GM13977 (cell line): ENCODE measurements around the gene IGF2BP1.

Experiments
- DNase-seq: peaks from one replicate; pipeline ENCODE4 v3.0.0; 2012; ENCODE audit warnings: low spot score
- in situ Hi-C: fragments of 300-500 bp; cut with MboI; formaldehyde crosslinking; loops from one replicate; pipeline ENCODE4 v1.12.0; 2022; ENCODE audit warnings: low sequenced_read_pairs, low pct_unique_long_range_greater_than_20kb, mixed read lengths, inconsistent platforms; ENCODE audit not compliant: unreplicated experiment
- TF ChIP-seq, protein P1 (sequence below): IDR thresholded peaks from 2 replicates; pipeline ENCODE4 v1.5.1; 2012; ENCODE audit warnings: mild to moderate bottlenecking, control low read depth; ENCODE audit not compliant: insufficient read depth; ENCODE audit errors: extremely low read depth, missing control alignments

The IGF2BP1 gene

DNA sequence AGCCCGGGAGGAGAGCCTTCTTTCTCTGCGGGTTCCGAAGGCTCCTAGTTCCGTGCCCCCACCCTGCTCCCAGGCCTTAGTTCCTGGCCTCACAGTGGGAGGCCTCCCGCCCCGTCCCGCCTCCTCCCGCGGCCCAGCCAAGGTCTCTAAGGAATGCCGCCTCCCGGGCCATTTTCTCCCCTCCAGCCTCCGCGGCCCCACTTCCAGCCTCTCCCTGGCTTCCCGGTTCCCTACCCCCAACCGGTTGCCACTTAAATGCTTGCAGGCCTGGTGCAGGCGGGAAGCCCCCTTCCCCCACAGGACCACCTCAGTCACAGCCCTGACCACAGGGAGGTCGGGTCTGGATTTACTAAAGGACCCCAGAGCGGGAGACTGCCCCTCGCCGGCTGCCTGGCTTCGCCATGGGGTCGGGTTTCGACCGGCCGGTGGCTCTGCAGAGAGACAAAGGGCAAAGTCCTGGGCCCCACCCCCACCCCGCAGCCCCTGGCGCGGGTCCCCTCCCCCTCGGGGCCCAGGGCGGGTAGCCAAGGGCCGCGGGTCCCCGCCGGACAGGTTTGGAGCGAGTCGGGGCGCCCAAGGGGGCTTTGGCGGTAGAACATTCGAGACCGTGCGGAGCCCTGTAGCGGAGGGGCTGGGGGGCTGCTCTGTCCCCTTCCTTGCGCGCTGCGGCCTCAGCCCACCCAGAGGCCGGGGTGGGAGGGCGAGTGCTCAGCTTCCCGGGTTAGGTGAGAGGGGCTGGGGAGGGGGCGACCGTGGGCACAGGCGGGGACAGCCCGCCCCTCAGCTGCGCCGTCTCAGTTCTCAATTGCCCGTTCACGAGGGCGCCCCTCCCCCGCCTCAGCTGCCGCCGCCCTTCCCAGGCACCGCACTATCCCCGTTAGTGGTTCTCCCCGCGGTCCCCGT lies 16.4 kb downstream of the IGF2BP1 start:
- no peak for DNase-seq
- in situ Hi-C loops = no loop called here
- TF ChIP-seq, protein P1, sequence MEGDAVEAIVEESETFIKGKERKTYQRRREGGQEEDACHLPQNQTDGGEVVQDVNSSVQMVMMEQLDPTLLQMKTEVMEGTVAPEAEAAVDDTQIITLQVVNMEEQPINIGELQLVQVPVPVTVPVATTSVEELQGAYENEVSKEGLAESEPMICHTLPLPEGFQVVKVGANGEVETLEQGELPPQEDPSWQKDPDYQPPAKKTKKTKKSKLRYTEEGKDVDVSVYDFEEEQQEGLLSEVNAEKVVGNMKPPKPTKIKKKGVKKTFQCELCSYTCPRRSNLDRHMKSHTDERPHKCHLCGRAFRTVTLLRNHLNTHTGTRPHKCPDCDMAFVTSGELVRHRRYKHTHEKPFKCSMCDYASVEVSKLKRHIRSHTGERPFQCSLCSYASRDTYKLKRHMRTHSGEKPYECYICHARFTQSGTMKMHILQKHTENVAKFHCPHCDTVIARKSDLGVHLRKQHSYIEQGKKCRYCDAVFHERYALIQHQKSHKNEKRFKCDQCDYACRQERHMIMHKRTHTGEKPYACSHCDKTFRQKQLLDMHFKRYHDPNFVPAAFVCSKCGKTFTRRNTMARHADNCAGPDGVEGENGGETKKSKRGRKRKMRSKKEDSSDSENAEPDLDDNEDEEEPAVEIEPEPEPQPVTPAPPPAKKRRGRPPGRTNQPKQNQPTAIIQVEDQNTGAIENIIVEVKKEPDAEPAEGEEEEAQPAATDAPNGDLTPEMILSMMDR = no peak

DNA sequence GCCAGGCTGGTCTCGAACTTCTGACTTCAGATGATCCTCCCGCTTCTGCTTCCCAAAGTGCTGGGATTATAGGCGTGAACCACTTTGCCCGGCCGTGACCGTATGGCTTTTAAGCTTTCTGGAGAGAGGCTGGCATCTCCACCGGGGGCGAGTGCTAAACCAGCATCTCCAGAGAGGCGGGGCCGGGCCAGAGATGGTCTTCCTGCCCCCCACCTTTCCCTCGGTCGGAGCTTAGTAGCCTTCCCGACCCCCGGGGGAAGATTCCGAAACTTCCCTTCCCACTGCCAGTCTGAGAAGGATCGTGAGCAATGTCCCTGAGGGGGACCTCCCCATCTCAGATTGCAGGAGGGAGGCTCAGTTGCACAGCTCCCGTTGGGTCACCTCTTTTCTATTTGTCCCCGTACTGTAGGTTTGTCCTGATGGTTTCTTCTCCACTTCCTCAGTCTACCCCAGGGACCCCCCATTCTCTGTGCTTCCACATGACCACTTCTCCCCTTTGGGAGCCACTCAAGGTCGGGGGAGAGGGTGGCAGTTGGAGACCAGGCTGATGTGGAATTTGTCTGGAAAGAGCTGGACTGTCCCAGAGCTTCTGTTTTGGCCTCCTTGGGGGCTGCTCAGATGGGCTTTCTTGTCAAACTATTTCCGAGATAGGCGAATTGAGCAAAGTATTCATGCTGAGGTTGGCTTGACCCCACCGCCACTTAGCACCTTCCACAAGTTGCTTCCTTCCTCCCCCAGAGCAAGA lies 18.2 kb downstream of the IGF2BP1 start:
- TF ChIP-seq, protein P1 = no peak
- in situ Hi-C loops = no loop called here
- no peak for DNase-seq

DNA sequence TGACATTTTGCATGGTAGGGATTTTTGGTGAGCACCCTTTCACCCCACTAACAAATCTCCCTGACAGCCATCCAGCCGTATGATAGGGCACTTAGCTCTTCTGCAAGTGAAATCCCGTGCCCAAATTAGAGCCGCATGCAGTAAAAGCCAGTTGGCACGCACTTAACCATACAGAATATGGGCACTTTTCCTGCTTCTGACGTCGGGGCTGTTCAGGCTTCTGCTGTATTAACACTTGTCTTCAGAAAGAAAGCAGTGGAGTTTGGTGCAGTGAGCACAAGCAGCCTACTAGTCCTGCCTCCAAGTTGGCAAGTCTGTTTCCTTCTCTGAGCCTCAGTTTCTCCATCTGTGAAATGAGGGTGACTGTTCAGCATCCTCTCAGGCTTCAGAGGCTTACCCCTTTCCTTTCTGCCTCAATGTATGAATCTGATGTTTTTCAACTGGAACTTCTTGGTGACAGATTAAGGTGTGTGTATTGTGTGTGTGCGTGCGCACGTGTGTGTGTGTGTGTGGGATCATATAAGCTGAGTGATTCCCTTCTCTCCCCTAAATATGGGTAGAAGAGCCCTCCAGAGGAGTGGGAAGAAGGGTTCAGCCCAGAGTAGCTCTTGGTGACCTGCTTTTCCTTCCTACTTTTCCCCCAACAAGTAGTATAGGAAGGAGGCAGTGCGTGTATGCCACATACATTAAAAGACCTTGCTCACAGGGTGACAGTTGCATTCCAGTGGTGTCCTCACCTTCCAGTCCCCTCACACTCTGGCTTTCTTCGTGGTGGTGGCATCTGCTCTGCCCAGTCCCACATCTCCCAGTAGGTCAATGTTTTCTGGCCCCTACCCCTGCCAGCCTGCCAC lies 19.0 kb downstream of the IGF2BP1 start:
- TF ChIP-seq, protein P1 = no peak
- no peak for DNase-seq
- in situ Hi-C loops = no loop called here

DNA sequence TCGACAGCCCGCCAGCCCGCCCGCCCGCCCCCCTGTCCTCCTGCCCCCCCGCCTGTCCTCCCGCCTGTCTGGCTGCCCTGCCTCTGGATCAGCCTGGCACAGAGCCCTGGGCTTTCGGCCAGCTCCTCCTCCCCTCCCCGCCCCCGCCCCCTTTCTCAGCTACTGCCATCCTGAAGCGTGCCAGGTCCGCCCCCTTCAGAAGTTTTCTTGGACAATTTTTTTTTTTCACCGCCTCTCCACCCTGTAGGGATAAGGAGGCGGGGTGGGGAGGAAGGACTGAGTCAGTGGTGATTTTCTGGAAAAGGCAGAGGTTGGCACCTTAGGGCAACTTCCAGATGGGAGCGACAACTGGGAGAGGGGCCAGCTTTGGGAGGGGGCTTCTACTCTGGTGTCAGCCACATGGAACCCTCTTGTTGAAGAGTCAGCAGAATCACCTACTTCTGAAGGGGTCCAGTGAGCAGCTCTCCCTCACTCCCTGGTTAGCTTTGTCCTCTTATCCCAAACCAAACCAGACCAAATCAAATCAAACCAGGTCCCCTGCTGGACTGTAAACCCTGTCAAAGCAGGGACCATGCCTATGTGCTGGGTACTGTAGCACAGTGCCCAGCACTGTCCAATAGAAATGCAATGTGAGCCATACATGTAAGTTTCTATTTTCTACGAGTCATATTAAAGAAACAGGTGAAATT lies 19.7 kb downstream of the IGF2BP1 start:
- in situ Hi-C loops = no loop called here
- TF ChIP-seq, protein P1 = no peak
- DNase-seq = no peak

DNA sequence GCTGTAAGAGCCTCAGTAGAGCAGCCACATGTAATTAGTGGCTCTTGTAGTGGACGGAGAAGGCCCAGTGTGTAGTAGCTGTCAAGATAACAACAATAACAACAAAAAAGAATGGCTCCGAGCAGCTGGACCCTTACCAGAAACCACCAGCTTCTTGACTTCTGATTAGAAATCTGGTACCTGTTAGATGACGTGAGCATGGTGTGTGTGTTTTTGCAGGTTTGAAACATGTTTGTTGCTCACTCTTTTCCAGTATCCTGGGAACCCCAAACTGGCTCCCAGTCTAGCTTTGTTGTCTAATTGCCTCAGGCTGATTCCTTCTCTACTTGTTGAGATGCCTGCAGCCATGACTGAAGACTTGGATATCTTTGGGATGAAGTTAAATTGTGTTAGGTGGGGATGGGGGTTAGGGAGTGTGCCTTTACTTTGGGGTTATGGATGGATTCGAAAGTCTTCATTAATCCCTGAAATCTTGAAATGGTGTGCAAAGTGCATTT lies 21.0 kb downstream of the IGF2BP1 start:
- no peak for DNase-seq
- in situ Hi-C loops = no loop called here
- TF ChIP-seq, protein P1 = no peak

DNA sequence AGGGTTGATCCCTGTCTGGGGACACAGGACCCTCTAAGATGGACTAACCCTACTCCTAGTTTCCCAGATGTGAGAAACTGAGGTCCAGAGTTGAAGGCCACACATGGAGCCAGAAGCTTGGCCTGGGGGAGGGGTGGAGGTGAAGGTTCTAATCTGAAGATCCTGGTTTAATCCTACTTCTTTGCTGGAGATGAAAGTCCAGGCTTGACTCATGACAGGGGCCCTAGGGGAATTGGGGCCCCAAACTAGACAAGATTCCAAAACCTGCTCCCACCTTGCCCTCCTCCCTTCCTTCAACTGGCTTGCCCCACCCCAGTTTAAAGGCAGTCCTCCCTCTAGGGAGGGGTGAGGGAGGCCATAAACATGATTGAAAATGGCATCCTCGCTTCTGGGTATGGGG lies 21.6 kb downstream of the IGF2BP1 start:
- in situ Hi-C loops = no loop called here
- TF ChIP-seq, protein P1 = no peak
- DNase-seq = no peak
